Esophagus muscularis mucosa (tissue), 4 donors: Measurements from ENCODE around the gene BCAS3. TPM values are rescaled to one million over a fixed set of nuclear protein-coding genes. Genes with fewer than 3 reads are reported as not detected.

Source experiments
- DNase-seq: peaks from one replicate; pipeline ENCODE4 v3.0.0-alpha.2; 2017; ENCODE audit errors: extremely low spot score
- H3K27ac ChIP-seq, 4 donors: fragments of 200-600 bp; sonication (generic); replicated peaks in 1 of 4; 1 replicate in 3 of 4; 2 replicates in 1 of 4; pipeline ENCODE4 v1.5.1; 2016 to 2019; ENCODE audit warnings: mild to moderate bottlenecking in 1 of 4
- H3K27me3 ChIP-seq, 4 donors: fragments of 200-600 bp; sonication (generic); one replicate each; pipeline versions ENCODE4 v1.5.1 to v1.6.0; 2016 to 2019
- H3K36me3 ChIP-seq, 4 donors: fragments of 200-600 bp; sonication (generic); one replicate each; pipeline ENCODE4 v1.5.1; 2016 to 2019
- H3K4me1 ChIP-seq, 4 donors: fragments of 200-600 bp; sonication (generic); one replicate each; pipeline ENCODE4 v1.5.1; 2016 to 2019
- H3K4me3 ChIP-seq, 4 donors: fragments of 200-600 bp; sonication (generic); 1 replicate in 2 of 4; 2 replicates in 2 of 4; pipeline ENCODE4 v1.5.1; 2016 to 2019; ENCODE audit warnings: mild to moderate bottlenecking in 4 of 4, moderate library complexity in 1 of 4
- H3K9me3 ChIP-seq, 4 donors: fragments of 200-600 bp; sonication (generic); 1 replicate in 3 of 4; 2 replicates in 1 of 4; pipeline ENCODE4 v1.5.1; 2016 to 2019
- CTCF ChIP-seq, 3 experiments: fragments of 200-600 bp in 2 of 3; fragments of 450-650 bp in 1 of 3; sonication (generic) in 2 of 3; IDR thresholded peaks; one replicate each; pipeline ENCODE4 v1.5.1; 2017 to 2019; ENCODE audit warnings: antibody characterized with exemption in 3 of 3, mild to moderate bottlenecking in 2 of 3, moderate library complexity in 1 of 3
- EP300 ChIP-seq: sonication (generic); formaldehyde crosslinking; IDR thresholded peaks from one replicate; pipeline ENCODE4 v1.6.1; 2017; ENCODE audit warnings: antibody characterized with exemption
- POLR2A ChIP-seq: fragments of 450-650 bp; IDR thresholded peaks from one replicate; pipeline ENCODE4 v1.6.1; 2017; ENCODE audit warnings: antibody characterized with exemption, moderate library complexity, mild to moderate bottlenecking, low read depth
- POLR2AphosphoS5 ChIP-seq, 2 donors: sonication (generic); formaldehyde crosslinking; IDR thresholded peaks; one replicate each; pipeline ENCODE4 v1.6.1; 2017; ENCODE audit warnings: antibody characterized with exemption in 2 of 2
- WGBS: methylation state at CpG from one replicate; pipeline ENCODE4 v1.1.5; 2018; 5-methylcytosine and 5-hydroxymethylcytosine counted together
- intact Hi-C: fragments of 100-400 bp; cut with DNase I; formaldehyde crosslinking; loops from one replicate; pipeline ENCODE4 v1.15.1; 2023
- total RNA-seq, 4 donors: library from RNA; depleted of rRNA; stranded (reverse); fragments of >200 nt; gene quantifications; one replicate each; pipeline versions ENCODE4 v1.1.0 to v1.2.1, GENCODE V29; 2016

Gene BCAS3
- total RNA-seq, 4 donors from 2014 or later = 17.4 to 25.7 (median 19.5) TPM

DNA sequence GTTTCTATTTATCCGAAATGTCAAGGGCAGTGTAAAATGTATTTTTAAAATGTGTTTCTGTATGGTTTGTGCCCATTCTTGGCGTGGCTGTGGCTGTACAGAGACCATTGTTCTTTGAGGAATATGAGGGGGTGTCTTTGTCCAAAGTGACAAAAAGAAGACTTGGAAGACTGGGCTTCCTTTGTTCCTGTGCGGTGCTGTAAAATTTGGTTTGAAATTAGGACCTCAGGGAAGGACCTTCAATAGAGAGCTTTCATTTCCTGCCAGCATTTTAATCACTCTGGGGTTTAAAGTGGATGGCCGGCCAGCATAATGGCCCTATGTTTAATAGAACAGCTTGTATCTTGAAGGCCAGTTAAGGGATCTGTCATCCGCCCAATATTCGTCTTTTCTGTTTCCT, 531.9 kb downstream of the BCAS3 start:
- 16% methylated on average over 6 of the region's 6 CpGs for WGBS
- Histone ChIP-seq H3K4me3 (peak overlapping the region in 2 of 4 donors; percentile 16 to 30), H3K4me1 (peaks cover 13 to 59% (median 57%) of the 10 kb centered on the region in 4 donors), H3K36me3 (no peaks in the 10 kb centered on the region), H3K9me3 (no peaks in the 10 kb centered on the region), H3K27ac (peak overlapping the region; percentile 72 to 79 (median 74)), H3K27me3 (no peaks in the 10 kb centered on the region)
- no peak for TF ChIP-seq POLR2AphosphoS5 (IDR thresholded peaks at IDR 0.05)
- no peak for DNase-seq
- intact Hi-C loops = no loop called here

- WGBS = 100% methylated on average over 1 of the region's 1 CpG
- no peak for DNase-seq
- TF ChIP-seq POLR2AphosphoS5 (IDR thresholded peaks at IDR 0.05) (no peak), EP300 (no peak), CTCF (IDR thresholded peaks at IDR 0.05) (no peak), POLR2A (no peak)
- Histone ChIP-seq H3K27me3 (no peaks in the 10 kb centered on the region), H3K9me3 (no peaks in the 10 kb centered on the region), H3K4me3 (no peak overlapping the region), H3K27ac (peak overlapping the region in 1 of 4 donors; percentile 74), H3K4me1 (peaks cover 13 to 46% (median 44%) of the 10 kb centered on the region in 4 donors), H3K36me3 (no peaks in the 10 kb centered on the region)
- intact Hi-C loops = no loop called here
Observed at GRCh38 chr17:61211236-61211635, 533.6 kb downstream of the BCAS3 start.

GRCh38 chr17:61212655-61213054, 535.0 kb downstream of the BCAS3 start:
- Histone ChIP-seq H3K9me3 (no peaks in the 10 kb centered on the region), H3K4me3 (no peak overlapping the region), H3K27me3 (no peaks in the 10 kb centered on the region), H3K4me1 (peaks cover 13 to 41% (median 40%) of the 10 kb centered on the region in 4 donors), H3K36me3 (no peaks in the 10 kb centered on the region), H3K27ac (no peak overlapping the region)
- no peak for DNase-seq
- intact Hi-C loops = no loop called here
- TF ChIP-seq CTCF (IDR thresholded peaks at IDR 0.05) = no peak
- TF ChIP-seq EP300 = no peak
- TF ChIP-seq POLR2A = no peak
- no peak for TF ChIP-seq POLR2AphosphoS5 (IDR thresholded peaks at IDR 0.05)
- WGBS = 86% methylated on average over 1 of the region's 1 CpG

DNA sequence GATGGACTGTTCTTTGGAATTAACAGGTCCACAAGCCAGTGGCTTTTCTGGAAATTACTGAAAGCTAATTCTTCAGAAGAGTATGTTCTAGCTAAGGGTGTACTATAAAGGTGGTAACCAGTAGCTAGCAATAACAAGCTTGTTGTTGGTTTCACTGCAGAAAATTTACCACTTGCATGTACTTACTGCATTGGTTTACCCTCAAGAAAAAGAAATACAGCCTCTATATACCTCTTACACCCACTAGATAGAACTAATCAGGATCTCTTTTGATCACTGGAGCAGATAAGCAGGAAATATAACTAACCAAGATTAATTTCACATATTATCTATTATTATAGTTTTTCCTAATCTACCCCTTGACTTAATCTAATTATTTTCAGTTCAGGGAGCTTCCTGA, 537.1 kb downstream of the BCAS3 start:
- Histone ChIP-seq H3K4me3 (no peak overlapping the region), H3K9me3 (no peaks in the 10 kb centered on the region), H3K36me3 (no peaks in the 10 kb centered on the region), H3K27me3 (no peaks in the 10 kb centered on the region), H3K27ac (no peak overlapping the region), H3K4me1 (peaks cover 16 to 37% (median 35%) of the 10 kb centered on the region in 4 donors)
- intact Hi-C loops = no loop called here
- DNase-seq = no peak
- no peak for TF ChIP-seq POLR2A
- no peak for TF ChIP-seq EP300
- TF ChIP-seq POLR2AphosphoS5 (IDR thresholded peaks at IDR 0.05) = no peak
- no peak for TF ChIP-seq CTCF (IDR thresholded peaks at IDR 0.05)

DNA sequence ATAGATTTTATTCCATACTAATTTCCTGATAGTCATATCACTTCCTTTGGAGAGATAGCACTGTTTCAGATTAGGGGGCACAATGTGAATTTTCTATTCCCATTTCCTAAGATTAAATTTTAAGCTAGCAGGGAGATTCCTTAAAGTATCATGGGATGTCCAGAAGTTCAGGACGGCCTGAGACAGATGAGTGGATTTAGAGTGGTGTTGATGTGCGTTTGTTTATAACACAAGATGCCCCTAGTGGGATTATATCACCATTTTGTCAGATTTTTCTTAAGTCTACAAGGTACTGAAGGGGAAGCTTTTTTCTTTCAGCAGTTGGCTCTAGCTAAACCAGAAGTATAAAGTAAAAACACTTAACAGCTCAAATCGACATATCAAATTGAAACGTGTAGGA, 538.4 kb downstream of the BCAS3 start:
- Histone ChIP-seq H3K36me3 (no peaks in the 10 kb centered on the region), H3K27ac (no peak overlapping the region)

More for the DNA sequence above, 538.4 kb downstream of the BCAS3 start:
- no peak for TF ChIP-seq POLR2A
- no peak for TF ChIP-seq CTCF (IDR thresholded peaks at IDR 0.05)
- no peak for TF ChIP-seq POLR2AphosphoS5 (IDR thresholded peaks at IDR 0.05)
- TF ChIP-seq EP300 = no peak
- H3K27me3 ChIP-seq = no peaks in the 10 kb centered on the region
- no peaks in the 10 kb centered on the region for H3K9me3 ChIP-seq
- no peak for DNase-seq
- intact Hi-C loops = no loop called here
- 94% methylated on average over 4 of the region's 4 CpGs for WGBS
- H3K4me3 ChIP-seq = no peak overlapping the region
- peaks cover 10 to 25% (median 24%) of the 10 kb centered on the region in 4 donors for H3K4me1 ChIP-seq
